GM12891 (cell line): ENCODE measurements around the gene OPA3.
"Not testable (repeated sequence)": the region's sequence is repeated elsewhere in the genome, so short reads cannot be mapped to it uniquely, and the experiment has no call there.

ENCODE experiments used
- DNase-seq: peaks from one replicate; pipeline ENCODE4 v3.0.0; 2011; ENCODE audit warnings: low spot score; ENCODE audit not compliant: insufficient read length
- FAIRE-seq: peaks from 2 replicates; lab custom pipeline; 2011; peaks lifted over from hg19 to GRCh38; lab: Jason Lieb, UNC
- PAX5 ChIP-seq: IDR thresholded peaks from 2 replicates; pipeline ENCODE4 v1.6.1; 2011; ENCODE audit warnings: low read length, moderate library complexity, mild to moderate bottlenecking; ENCODE audit not compliant: insufficient read depth, severe bottlenecking
- POLR2A ChIP-seq: IDR thresholded peaks from 2 replicates; pipeline ENCODE4 v1.6.1; 2011; ENCODE audit warnings: low read depth, low read length, control low read depth
- POLR2AphosphoS5 ChIP-seq: IDR thresholded peaks from 2 replicates; pipeline ENCODE4 v1.6.1; 2011; ENCODE audit warnings: low read depth, low read length, control low read depth
- POU2F2 ChIP-seq: IDR thresholded peaks from 2 replicates; pipeline ENCODE4 v1.6.1; 2011; ENCODE audit warnings: low read depth, mild to moderate bottlenecking, control low read depth, low read length, moderate library complexity
- SPI1 ChIP-seq: IDR thresholded peaks from 2 replicates; pipeline ENCODE4 v1.6.1; 2011; ENCODE audit warnings: low read depth, low read length, control low read depth
- TAF1 ChIP-seq: IDR thresholded peaks from 2 replicates; pipeline ENCODE4 v1.6.1; 2011; ENCODE audit warnings: low read depth, low read length, control low read depth

The OPA3 gene

DNA sequence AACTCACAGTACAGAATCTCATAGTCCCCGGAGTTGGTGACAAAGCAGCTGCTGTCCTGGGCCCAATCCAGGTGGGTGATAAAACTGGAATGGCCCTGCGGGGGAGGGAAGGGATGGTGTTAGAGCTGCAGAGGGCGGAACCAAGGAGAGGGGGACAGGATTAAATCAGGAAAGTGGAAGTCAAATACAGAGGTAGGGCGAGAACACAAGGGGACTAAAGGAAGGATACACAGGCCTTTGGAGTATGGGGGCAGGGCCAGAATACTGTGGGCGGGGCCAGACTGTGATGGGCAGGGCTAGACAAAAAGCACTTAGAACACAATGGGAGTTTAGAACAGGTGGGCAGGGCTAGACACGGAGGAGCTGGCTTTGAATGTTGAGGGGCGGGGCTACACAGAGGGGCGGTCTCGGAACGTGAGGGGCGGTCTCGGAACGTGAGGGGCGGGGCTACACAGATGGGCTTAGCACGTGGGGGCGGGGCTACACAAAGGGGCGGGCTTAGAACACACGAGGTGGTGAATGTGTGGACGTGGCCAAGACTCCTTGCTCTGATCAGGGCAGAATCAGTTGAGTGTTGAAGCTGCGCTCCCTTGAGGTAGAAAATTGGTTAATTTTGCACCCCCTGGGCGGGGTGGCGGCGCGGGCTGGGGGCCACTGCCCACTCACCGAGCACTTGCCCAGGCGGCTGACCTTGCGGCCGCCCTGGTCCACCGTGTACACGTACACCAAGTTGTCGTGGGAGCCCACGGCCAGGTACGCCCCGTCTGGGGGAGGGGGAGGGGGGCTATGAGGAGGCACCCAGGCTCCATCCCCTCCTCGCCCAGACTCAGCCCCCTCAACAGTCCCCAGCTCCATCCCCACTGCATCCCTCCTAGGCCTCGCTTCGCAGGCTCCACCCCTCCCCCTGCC is 31.4 kb upstream of the OPA3 start:
- DNase-seq (peak; percentile 84), FAIRE-seq (peak; percentile 86)
- TF ChIP-seq POLR2AphosphoS5: no peak
- TF ChIP-seq POLR2A: no peak
- TF ChIP-seq TAF1: no peak
- no peak for TF ChIP-seq POU2F2
- TF ChIP-seq SPI1: no peak
- no peak for TF ChIP-seq PAX5

DNA sequence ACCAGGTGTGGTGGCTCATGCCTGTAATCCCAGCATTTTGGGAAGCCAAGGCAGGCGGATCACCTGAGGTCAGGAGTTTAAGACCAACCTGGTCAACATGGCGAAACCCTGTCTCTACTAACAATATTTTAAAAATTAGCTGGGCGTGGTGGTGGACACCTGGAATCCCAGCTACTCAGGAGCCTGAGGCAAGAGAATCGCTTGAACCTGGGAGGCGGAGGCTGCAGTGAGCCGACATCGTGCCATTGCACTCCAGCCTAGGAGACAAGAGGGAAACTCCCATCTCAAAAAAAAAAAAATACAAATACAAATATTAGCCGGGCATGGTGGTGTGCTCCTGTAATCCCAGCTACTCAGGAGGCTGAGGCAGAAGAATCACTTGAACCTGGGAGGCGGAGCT is 30.5 kb upstream of the OPA3 start:
- DNase-seq, FAIRE-seq: not testable (repeated sequence)

DNA sequence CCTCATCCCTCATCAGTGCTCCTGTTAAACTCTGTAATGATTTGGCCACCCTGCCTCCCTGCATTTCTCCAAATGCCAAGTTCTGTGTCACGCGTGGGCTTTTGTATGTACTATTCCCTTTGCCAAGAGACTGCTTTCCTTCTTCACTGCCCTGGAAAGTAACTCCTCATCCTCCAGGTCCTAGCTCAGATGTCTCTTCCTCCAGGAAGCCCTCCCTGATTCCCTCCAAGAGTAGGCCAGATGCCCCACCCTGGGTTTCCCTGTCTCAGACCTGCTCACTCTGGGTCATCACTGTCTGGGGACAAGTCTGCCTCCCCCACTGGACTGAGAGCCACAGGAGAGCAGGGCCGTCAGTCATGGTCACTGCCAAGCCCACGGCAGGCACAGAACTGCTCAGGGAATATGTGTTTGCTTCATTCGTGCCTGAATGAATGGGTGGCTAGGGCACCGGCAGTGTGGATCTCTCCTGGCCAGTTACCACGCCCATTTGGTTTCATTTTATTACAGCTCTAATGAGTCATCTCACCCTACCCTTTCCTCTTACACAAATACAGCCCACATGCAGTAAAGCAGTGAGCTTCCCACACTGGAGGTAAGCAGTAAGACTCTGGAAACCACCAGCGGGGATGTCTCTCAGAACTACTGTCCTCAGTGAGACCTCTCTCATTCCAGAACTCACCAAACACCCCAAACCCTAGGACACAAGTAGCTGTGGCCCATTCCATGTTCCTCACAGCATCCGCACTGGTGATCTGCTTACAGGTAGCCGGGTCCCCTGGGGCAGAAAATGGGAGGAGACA is 29.5 kb upstream of the OPA3 start:
- peak; percentile 56 for FAIRE-seq
- no peak for TF ChIP-seq TAF1
- TF ChIP-seq POLR2A: no peak
- no peak for TF ChIP-seq SPI1
- TF ChIP-seq POLR2AphosphoS5: no peak
- TF ChIP-seq POU2F2: no peak
- no peak for TF ChIP-seq PAX5
- no peak for DNase-seq

DNA sequence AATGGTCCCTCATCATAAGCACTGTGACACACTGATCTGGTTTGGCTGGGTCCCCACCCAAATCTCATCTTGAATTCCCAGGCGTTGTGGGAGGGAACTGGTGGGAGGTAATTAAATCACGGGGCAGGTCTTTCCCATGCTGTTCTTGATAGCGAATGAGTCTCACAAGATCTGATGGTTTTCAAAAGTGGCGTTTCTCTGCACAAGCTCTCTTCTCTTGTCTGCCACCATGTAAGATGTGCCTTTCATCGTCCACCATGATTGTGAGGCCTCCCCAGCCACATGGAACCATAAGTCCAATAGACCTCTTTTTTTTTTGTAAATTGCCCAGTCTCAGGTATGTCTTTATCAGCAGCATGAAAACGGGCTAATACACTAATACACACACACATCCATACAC is 24.3 kb upstream of the OPA3 start:
- FAIRE-seq: no peak

DNA sequence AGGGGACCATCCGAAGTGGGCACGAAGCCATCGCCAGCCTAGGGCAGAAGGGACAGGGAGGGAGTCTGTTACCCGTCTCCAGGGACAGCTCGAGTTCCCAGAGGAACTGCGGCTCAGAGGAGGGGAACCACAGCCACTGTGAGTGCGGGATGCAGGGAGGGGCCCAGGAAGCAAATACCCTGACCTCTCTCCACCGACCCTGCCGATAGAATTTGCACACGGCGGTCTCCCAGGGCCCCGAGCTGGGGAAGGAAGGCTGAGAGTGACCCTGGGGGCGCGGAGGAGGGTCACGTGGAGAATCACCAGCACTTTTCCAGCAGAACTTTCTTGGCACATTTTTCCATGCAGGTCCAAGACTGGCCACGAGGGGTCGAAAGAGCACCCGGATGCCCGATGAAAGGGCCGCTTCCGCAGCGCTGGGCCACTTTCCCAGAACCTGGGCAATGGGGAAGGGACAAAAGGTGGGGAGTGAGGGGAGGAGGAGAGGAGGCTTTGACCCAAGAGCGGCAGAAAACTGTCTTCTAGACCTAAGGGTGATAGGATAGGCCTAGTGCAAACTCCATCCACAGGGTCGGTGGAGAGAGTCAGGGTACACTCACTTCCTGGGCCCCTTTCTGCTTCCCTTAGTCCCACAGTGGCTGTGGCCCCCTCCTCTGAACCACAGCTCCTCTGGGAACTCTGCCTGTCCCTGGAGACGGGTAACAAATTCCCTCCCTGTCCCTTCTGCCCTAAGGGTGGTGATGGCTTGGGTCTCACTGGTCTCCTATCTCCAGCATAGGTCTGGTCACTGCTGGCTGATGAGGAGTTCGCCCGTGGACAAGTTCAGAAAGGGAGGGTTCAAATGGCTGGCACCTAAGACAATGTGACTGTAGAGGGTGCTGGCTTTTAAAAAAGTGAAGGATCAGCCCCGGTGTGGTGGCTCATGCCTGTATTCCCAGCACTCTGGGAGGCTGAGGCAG is 22.7 kb upstream of the OPA3 start:
- FAIRE-seq (no peak), DNase-seq (no peak)
- 0 out of 2 replicates have a peak, but pooled peaks have one; percentile 47 for TF ChIP-seq POLR2AphosphoS5
- no peak for TF ChIP-seq PAX5
- TF ChIP-seq SPI1: 0 out of 2 replicates have a peak, but pooled peaks have one; percentile 15

More for the DNA sequence above, 24.3 kb upstream of the OPA3 start:
- TF ChIP-seq PAX5 (no peak), TAF1 (no peak), POLR2AphosphoS5 (no peak), SPI1 (no peak), POU2F2 (no peak), POLR2A (no peak)
- DNase-seq: no peak

DNA sequence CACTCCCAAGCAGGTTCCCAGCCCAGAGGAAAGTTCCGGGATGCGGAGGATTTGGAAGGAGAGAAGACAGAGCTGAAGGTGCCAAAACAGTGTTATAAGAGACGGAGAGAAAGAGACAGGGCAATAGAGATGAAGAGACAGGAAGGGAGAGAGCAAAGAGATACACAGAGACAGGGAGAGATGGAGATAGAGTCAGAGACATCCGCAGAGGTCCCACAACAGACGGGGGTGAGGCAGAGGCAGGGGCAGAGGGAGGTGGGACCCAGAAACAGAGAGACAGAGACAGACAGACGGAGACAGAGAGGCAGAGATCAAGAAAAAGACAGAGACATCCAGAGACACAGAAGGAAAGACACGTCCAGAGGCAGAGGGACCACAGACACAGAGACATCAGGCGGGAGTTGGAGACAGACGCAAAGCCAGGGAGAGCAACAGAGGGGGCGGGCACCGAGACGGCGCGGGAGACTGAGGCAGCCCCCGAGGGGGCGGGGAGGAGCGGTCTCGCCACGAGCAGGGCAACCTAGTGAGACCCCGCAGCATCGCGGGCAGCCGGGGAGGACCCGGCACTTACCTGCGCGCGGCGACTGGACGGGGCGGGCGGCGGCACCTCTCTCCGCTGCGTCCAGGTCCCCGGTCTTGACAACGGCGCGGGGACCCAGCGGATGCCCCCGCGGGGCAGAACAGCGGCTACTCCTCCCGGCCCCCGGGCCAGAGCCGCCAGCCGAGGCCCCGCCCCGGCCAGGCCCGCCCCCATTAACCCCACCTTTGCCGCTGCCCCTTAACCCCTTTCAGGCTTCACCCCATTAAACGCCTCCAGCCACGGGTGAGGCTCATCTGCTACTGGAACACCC is 17.1 kb upstream of the OPA3 start, which contains the start of gene GPR4:
Gene GPR4 (minus strand): TSS at position 689 of the 851 bp plus-strand sequence. CDS start 10,346 bp downstream, outside the sequence.
- TF ChIP-seq PAX5: no peak
- no peak for TF ChIP-seq POLR2A
- TF ChIP-seq POLR2AphosphoS5: no peak
- TF ChIP-seq POU2F2: no peak
- TF ChIP-seq SPI1: no peak
- no peak for TF ChIP-seq TAF1
- DNase-seq (no peak), FAIRE-seq (no peak)

DNA sequence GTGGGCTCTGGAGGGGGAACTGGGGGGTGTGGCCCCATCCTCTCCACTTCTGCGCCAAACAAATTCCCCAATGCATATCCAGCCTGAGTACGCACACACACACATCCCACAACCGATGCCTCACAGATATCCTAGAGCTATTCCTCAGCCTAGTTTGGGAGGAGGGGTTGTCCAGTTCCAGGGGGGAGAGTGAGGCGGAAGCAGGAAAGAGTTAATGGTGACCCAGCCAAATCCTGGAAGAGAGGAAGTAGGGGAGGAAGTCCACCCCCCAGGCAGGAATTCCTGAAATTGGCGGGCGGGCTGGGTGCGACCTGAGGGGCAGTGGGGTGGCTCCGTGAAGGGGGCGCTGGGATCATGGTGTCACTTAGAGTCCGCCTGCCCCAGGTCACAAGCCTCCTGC is 16.5 kb upstream of the OPA3 start:
- DNase-seq (no peak), FAIRE-seq (no peak)
- TF ChIP-seq SPI1 (no peak), PAX5 (no peak), POU2F2 (no peak), POLR2AphosphoS5 (no peak), TAF1 (no peak), POLR2A (no peak)

DNA sequence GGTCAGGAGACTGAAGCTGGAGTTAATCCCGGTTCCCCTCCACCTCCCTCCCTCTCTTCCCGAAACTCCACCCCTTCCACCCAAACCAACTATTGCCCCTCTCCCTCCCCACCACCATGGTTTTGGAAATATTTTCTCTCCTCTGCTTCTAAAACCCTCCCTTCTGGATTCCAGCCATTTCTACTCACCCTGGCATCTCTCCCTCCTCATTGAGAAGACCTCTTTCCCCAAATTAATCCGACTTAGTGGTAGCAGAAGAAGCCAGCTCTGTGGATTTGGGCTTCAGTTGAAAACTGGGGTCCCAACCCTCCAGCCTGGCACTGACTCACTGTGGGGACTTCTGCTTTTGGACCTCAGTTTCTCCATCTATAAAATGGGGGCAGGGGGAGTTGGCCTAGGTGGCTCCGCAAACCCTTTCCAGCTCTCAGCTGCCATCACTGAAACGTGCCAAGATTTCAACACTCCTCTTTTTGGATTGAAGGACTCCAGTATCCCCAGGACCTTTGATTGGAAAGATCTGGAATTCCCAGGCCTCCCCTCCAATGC is 15.8 kb upstream of the OPA3 start:
- no peak for TF ChIP-seq POU2F2
- TF ChIP-seq POLR2AphosphoS5: no peak
- TF ChIP-seq SPI1: no peak
- no peak for FAIRE-seq

DNA sequence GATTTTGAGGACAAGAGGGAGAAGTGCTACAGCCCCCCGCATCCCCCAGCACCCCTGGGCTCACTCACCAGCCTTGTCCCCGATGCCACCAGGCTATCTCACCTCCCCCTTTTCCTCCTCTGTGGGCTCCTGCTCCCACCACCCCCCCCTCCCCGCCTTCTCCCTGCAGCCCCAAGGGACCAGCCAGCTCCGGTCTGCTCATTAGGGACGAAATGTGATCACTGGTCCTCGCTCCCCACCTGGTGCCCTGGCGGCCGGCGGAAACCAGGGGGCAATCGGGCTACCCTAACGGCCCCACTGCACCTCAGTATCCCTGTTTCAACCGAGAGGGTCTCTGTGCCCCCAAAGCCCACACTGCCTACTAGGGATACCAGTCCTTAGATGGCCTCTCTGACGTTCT is 14.7 kb upstream of the OPA3 start:
- FAIRE-seq (no peak), DNase-seq (no peak)
- TF ChIP-seq TAF1 (no peak), POU2F2 (no peak), SPI1 (no peak)

More for the DNA sequence above, 15.8 kb upstream of the OPA3 start:
- DNase-seq: no peak
